HTERT RPE-1 (cell line): ENCODE measurements around the gene LUC7L.
"Not testable (repeated sequence)": the region's sequence is repeated elsewhere in the genome, so short reads cannot be mapped to it uniquely, and the experiment has no call there.

Source experiments
- in situ Hi-C: fragments of 300-500 bp; cut with MboI; formaldehyde crosslinking; loops from 4 replicates; pipeline ENCODE4 v1.14.3; 2020; ENCODE audit warnings: low sequenced_read_pairs

LUC7L gene

DNA sequence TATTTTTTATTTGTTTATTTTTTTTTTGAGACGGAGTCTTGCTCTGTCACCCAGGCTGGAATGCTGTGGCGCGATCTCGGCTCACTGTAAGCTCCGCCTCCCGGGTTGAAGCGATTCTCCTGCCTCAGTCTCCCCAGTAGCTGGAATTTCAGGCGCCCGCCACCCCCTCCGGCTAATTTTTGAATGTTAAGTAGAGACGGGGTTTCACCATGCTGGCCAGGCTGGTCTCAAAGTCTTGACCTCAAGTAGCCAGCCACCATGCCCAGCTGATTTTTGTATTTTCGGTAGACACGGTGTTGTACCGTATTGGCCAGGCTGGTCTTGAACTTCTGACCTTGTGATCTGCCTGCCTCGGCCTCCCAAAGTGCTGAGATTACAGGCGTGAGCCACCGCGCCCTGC, 1.1 kb upstream of the LUC7L start:
- in situ Hi-C loops: not testable (repeated sequence)

DNA sequence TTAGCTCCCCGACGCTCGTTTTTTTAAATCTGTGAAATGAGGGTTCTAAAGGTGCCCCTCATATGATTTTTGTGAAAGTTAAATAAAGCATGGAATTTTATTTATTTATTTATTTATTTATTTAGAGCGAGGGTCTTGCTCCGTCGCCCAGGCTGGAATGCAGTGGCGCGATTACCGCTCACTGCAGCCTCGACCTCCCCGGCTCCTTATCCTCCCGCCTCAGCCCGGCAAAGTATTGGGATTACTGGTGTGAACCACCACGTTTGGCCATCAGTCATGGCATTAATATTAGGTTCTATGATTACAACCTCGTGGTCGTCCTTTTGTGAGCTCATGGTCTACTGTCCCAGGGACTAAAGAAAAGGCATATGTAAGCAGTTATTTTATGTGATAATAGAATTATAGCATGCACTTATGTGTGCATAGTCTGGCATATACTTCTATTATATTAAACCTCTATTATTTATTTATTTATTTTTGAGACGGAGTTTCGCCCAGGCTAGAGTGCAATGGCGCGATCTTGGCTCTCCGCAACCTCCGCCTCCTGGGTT, 557 bp upstream of the LUC7L start:
- in situ Hi-C loops: no loop called here

DNA sequence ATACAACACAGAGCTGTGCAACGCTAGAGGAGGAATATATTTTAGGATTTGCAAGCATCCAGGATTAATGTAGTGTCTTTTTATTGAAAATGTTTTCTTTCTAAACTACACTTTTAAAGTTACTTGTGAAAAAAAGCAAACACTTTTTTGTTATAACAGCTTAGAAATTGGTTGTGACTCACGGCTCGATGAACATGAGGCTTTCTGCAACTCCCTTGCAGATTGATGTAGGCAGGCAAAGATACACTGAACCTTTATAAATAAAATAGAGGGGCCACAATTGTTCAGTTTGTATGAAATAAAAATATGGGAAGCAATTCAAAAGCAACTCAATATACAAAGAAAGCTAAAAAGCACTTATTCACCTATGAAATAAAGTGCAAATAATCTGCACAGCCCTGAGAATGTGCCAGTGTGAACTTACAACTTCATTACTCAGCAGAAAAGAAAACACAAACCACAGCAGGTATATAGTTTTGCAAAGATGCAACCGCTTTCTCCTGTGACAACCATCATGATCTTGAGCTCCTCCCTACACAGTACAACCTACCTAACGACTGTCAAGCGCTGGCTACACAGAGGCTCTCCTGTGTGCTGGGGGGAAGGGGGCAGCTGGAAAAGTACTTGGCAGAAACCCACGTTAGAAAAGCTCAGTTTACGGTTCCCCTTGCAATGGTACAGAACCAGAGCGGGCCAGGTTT, 948 bp downstream of the LUC7L start:
- in situ Hi-C loops: no loop called here

- in situ Hi-C loops: no loop called here
Observed at GRCh38 chr16:220021-220420, 9.2 kb downstream of the LUC7L start.

GRCh38 chr16:212999-213398, 16.2 kb downstream of the LUC7L start:
- in situ Hi-C loops: no loop called here

DNA sequence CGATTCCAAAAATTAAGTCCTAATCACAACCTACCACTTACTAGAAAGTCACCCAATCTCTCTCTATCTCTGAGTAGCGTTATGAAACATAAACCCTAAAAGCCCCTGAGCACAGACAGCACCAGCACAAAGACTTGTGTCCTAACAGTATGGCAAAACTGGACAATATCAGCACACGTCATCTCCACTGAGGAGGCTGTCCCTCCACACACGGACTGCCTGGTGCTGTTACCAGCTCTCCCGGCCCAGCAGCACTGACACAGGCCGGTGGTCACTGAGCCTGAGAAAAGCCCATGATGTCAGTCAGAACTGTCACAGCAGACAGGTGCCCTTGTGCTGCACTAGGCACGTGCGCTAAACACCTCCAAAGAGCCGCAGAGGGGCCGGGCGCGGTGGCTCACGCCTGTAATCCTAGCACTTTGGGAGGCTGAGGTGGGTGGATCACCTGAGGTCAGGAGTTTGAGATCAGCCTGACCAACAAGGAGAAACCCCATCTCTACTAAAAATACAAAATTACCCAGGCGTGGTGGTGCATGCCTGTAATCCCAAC, 17.5 kb downstream of the LUC7L start:
- in situ Hi-C loops: not testable (repeated sequence)

DNA sequence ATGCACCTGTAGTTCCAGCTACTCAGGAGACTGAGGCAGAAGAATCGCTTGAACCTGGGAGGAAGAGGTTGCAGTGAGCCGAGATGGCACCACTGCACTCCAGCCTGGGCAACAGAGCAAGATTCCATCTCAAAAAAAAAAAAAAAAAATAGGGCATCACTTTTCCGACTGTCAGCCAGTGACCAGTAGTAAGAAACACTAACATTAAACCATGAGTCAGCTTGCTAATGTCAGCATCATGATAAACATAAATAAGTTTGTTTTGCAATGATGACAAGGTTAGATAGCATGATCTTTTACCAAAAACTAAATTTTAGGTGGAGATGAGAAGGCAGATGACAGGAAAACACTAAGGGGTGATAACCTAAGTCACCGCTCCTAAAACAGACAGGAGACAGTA, 19.9 kb downstream of the LUC7L start:
- in situ Hi-C loops: not testable (repeated sequence)

- in situ Hi-C loops: not testable (repeated sequence)
Observed at GRCh38 chr16:204046-204445, 25.2 kb downstream of the LUC7L start.

- in situ Hi-C loops: no loop called here
Observed at GRCh38 chr16:203246-203645, 26.0 kb downstream of the LUC7L start.

GRCh38 chr16:200388-200787, 28.9 kb downstream of the LUC7L start:
- in situ Hi-C loops: no loop called here

- in situ Hi-C loops: no loop called here
Observed at GRCh38 chr16:194516-194915, 34.7 kb downstream of the LUC7L start.

GRCh38 chr16:193441-193840, 35.8 kb downstream of the LUC7L start:
- in situ Hi-C loops: no loop called here

GRCh38 chr16:192686-193085, 36.6 kb downstream of the LUC7L start:
- in situ Hi-C loops: no loop called here

DNA sequence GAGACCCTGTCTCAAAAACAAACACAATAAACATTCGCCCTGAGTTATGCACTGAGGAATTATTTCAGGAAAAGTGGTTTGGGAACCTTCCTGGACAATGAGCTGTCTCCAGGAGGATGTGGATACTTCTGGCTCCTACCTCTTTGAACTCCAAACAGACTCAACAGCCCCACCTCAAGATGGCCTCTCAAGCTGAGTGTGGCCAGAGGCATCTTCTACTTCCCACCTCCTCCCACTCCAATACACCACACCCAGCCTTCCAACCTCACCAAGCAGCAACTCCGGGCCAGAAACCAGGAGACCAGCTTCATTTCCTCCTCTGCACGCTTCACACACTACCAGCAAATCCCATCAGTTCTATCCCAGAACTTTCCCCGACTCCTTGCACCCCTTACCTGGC, 37.4 kb downstream of the LUC7L start:
- in situ Hi-C loops: no loop called here

DNA sequence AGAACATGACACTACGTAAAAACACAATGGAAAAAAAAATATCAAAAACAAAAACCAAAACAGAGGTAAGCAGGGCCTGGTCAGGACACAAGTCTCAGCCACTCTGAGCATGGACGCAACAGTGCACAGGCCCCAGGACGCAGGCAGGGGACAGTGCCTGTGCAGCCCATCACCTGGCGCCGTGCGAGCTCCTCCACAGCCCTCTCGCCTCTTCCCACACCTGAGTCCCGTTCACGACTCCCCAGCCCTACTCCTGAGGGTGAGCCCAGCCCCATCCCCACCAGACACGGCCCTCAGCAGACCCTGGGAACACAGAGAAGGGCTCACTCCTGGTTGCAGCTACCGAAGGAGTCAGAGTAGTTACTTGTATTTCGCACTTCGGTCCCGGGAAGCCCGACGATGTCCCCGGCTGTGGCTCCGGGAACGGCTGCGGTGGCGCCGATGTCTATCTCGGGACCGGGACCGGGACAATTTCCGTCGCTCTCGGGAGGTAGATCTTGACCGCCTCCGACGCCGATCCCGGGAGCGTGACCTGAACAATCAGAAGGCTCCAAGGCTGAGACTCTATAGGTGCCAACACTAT, 39.6 kb downstream of the LUC7L start:
- in situ Hi-C loops: no loop called here

GRCh38 chr16:188674-189073, 40.6 kb downstream of the LUC7L start:
- in situ Hi-C loops: no loop called here

GRCh38 chr16:187330-187729, 41.9 kb downstream of the LUC7L start:
- in situ Hi-C loops: no loop called here

DNA sequence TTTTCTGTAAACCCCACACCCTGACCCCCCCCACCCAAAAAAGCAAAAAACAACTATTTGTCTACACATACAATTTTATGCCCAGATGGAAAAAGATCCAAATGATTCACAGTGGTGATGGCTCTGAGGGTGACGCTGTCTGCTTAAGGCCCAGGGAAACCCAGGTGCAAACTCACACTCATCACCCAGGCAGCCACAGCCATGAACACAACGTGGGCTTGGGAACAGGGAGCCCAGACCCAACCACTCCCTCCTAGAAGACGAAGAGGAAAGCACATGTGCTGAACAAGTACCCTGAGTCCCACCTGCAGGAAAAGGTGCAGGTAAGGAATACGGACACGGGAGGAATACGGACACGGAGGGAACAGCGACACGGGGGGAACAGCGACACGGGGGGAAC, 43.6 kb downstream of the LUC7L start:
- in situ Hi-C loops: no loop called here

- in situ Hi-C loops: no loop called here
Observed at GRCh38 chr16:185213-185612, 44.0 kb downstream of the LUC7L start.

GRCh38 chr16:183005-183404, 46.2 kb downstream of the LUC7L start:
- in situ Hi-C loops: no loop called here

GRCh38 chr16:181565-182021, 47.7 kb downstream of the LUC7L start:
- in situ Hi-C loops: no loop called here
